SK-N-SH (cell line): Measurements from ENCODE around the gene EHD3.

Source experiments
- CTCF ChIP-seq: fragments of 200-600 bp; sonication (generic); IDR thresholded peaks from 2 replicates; pipeline ENCODE4 v1.6.1; 2017; ENCODE audit warnings: antibody characterized with exemption, mild to moderate bottlenecking, moderate library complexity
- EP300 ChIP-seq, 2 experiments: IDR thresholded peaks; 2 replicates each; pipeline versions ENCODE4 v1.4.0 to v1.6.1; 2012; ENCODE audit warnings: borderline replicate concordance in 1 of 2, low read depth in 1 of 2, low read length in 1 of 2
- EZH2phosphoT487 ChIP-seq: fragments of 200-600 bp; sonication (generic); IDR thresholded peaks from 2 replicates; pipeline ENCODE4 v1.6.1; 2017; ENCODE audit warnings: low read depth, mixed run types, mild to moderate bottlenecking, antibody characterized with exemption, moderate library complexity, borderline replicate concordance
- MAX ChIP-seq: IDR thresholded peaks from 2 replicates; pipeline ENCODE4 v1.4.0; 2012; ENCODE audit warnings: low read depth
- NFIC ChIP-seq: IDR thresholded peaks from 2 replicates; pipeline ENCODE4 v1.4.0; 2012; ENCODE audit warnings: borderline replicate concordance
- POLR2AphosphoS5 ChIP-seq: IDR thresholded peaks from 2 replicates; pipeline ENCODE4 v1.6.1; 2012; ENCODE audit warnings: low read depth, low read length
- RAD21 ChIP-seq: IDR thresholded peaks from 2 replicates; pipeline ENCODE4 v1.6.1; 2012; ENCODE audit warnings: mild to moderate bottlenecking, low read length
- RCOR1 ChIP-seq: fragments of 150-350 bp; IDR thresholded peaks from 2 replicates; pipeline ENCODE4 v1.6.1; 2017; ENCODE audit warnings: antibody characterized with exemption, low read length
- RXRA ChIP-seq: IDR thresholded peaks from 2 replicates; pipeline ENCODE4 v1.4.0; 2012; ENCODE audit warnings: low read depth, mild to moderate bottlenecking, borderline replicate concordance
- SIN3A ChIP-seq: IDR thresholded peaks from 2 replicates; pipeline ENCODE4 v1.6.1; 2012; ENCODE audit warnings: low read depth, mild to moderate bottlenecking, low read length, moderate library complexity, borderline replicate concordance
- SMC3 ChIP-seq: IDR thresholded peaks from 2 replicates; pipeline ENCODE4 v1.6.1; 2012; ENCODE audit warnings: low read depth, low read length, improper control_type of control experiment
- TAF1 ChIP-seq: IDR thresholded peaks from 2 replicates; pipeline ENCODE4 v1.6.1; 2012; ENCODE audit warnings: low read depth, mild to moderate bottlenecking, low read length, moderate library complexity, borderline replicate concordance
- USF2 ChIP-seq: fragments of 150-350 bp; IDR thresholded peaks from 2 replicates; pipeline ENCODE4 v1.6.1; 2017; ENCODE audit warnings: antibody characterized with exemption, low read length, low read depth, borderline replicate concordance
- YY1 ChIP-seq: IDR thresholded peaks from 2 replicates; pipeline ENCODE4 v1.4.0; 2012; ENCODE audit warnings: low read depth, mild to moderate bottlenecking

GRCh38 chr2:31297751-31298150 is 63.8 kb downstream of the EHD3 start:
- TF ChIP-seq CTCF (no peak), SIN3A (no peak), RXRA (no peak), USF2 (no peak), POLR2AphosphoS5 (no peak), MAX (no peak), SMC3 (no peak), EZH2phosphoT487 (no peak), RAD21 (no peak), NFIC (no peak), YY1 (no peak), EP300 (IDR thresholded peaks at IDR 0.05; ENCODE audit: borderline replicate concordance in 1 of 2, low read depth in 1 of 2, low read length in 1 of 2) (no peak), TAF1 (no peak), RCOR1 (no peak)
